Activated CD8-positive, alpha-beta memory T cell treated with anti-CD3 and anti-CD28 coated beads for 48 hours (primary cell): ENCODE data around the gene MARCHF2.
"Not testable (repeated sequence)": the region's sequence is repeated elsewhere in the genome, so short reads cannot be mapped to it uniquely, and the experiment has no call there.

Experiments
- DNase-seq, 3 experiments: peaks; one replicate each; pipeline ENCODE4 v3.0.0-alpha.2; 2020; ENCODE audit warnings: low read depth in 2 of 3, low spot score in 2 of 3

The MARCHF2 gene

DNA sequence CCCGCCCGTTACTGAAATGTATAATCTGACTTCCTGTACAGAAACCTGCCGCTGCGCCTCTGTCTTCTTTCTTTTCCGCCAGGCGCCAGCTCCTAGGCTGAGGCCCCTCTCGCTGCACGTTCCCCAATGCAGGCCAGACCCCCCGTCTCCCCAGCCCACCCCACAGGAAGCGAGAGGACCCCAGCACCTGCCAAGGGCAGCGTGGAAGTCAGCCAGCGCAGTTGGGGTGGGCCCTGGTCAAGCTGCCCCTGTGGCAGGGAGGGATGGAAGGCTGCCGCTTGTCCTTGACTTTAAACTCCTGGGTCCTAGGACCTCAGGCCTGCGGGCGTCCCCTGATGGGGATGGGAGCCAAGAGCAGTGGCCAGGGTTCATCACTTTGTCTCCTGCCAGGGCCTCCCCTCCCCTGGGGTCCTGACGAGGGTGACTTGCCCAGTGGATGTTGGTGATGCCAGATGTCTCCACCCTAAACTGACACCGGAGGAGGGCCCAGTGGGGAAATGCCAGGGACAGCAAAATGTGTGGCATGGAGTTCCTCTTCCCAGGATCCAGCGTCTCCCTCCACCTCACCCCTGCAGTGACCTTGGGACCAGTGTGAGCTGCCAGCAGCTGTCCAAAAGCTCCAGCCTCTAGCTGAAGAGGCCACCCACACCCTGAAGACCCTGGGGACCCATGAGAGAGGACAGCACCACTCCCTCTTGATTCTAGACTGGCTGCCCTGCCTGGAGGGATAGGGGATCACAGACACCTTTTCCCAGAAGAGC is 8.5 kb upstream of the MARCHF2 start:
- DNase-seq, result no peak

DNA sequence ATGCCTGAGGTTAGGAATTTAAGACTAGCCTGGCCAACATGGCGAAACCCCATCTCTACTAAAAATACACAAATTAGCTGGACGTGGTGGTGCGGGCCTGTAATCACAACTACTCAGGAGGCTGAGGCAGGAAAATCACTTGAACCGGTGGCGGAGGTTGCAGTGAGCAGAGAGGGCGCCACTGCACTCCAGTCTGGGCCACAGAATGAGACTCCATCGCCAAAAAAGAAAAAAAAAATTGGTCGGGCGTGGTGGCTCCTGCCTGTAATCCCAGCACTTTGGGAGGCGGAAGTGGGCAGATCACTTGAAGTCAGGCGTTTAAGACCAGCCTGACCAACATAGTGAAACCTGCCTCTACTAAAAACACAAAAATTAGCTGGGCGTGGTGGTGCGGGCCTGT is 2.4 kb upstream of the MARCHF2 start:
- DNase-seq, result not testable (repeated sequence)

DNA sequence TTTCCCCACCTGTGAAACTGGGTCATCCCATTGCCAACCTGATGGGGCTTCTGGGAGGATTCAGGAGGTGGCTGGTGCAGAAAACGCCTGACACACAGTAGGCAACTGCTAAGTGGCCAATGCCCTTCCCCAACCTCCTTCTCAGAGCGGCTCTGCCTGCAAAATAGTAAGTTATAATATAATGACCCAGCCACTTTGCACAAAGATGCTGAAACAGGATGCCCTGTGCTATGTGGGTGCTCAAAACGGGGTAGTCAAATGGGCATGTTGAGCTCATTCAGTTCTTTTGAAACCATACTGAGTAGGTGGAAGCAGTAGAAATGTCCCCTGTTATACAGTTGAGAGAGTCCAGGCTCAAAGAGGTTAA is 507 bp downstream of the MARCHF2 start:
- no peak for DNase-seq

DNA sequence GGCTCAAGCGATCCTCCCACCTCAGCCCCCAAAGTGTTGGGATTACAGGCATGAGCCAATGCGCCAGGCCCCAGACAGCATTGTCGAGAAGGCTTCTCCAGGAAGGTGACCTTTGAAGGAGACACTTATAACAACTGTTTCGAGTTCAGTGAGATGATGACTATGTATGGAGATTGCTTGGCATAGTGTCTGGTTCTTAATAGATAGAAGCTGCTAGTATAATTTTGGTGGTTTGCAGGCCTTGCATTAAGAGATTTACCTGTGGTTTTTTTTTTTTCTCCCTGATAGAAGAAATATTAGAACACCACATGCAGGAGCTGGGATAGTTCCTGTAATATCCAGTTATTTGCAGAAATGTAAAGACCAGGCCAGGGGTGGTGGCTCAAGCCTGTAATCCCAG is 3.7 kb downstream of the MARCHF2 start:
- no peak for DNase-seq

DNA sequence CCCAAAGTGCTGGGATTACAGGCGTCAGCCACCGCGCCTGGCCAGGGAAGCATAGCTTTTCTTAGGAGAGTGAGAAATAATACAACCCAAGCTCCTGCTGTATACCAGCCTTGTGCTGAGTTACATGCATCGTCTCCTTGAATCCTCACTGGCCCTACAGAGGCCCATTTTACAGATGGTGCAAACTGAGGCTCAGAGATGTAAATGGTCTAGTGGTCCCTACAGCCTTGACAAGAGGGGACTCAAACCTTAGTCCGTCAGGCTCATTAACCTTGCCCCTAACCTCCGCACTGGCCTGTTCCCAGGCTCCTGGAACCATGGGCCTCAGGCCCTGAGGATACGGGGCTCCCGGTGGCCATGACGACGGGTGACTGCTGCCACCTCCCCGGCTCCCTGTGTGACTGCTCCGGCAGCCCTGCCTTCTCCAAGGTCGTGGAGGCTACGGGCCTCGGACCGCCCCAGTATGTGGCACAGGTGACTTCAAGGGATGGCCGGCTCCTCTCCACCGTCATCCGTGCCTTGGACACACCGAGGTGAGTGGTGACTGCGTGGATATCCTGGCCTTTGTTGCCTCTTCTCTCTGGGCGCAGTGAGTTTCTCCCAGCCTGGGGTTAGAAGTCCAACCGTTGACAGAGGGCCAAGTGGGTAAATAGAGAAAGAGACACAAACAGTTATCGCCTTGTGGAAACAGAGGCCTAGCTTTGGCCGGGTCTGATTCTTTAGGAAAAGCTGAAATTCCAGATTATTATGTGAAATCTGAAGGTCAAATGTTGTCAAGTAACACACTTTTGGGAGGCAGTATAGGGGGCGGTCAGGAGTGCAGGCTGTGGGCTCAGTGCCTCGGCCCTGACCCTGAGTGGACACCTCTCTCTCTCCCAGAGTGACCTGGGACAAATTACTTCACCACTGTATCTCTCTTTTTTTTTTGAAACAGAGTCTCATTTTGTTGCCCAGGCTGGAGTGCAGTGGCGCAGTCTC is 8.7 kb downstream of the MARCHF2 start:
- no peak for DNase-seq

DNA sequence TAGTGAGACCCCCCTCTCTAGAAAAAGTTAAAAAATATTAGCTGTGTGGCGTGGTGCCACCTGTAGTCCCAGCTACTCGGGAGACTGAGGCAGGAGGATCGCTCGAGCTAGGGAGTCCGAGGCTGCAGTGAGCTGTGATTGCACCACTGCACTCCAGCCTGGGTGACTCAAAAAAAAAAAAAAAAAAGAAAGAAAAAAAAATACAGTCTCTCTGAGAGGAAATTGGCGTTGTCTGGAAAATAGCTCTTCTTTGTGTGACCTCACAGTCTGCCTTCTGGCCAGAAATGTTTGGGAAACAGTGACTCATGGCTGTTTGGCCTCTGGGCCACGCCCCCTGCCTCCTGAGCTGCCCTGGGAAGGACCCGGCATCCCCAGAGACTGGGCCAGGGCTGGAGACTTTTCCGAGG is 10.7 kb downstream of the MARCHF2 start:
- DNase-seq, result no peak

DNA sequence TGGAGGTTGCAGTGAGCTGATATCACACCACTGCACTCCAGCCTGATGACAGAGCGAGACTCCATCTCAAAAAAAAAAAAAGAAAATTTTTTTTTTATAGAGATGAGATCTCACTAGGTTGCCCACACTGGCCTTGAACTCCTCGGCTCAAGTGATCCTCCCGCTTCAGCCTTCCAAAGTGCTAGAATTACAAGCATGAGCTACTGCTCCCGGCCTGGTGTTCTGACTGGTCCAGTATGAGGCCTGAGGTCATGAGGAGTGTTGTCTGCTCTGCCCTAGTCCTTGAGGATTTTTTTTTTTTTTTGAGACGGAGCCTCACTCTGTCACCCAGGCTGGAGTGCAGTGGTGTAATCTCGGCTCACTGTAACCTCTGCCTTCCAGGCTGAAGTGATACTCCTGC is 12.2 kb downstream of the MARCHF2 start:
- not testable (repeated sequence) for DNase-seq

DNA sequence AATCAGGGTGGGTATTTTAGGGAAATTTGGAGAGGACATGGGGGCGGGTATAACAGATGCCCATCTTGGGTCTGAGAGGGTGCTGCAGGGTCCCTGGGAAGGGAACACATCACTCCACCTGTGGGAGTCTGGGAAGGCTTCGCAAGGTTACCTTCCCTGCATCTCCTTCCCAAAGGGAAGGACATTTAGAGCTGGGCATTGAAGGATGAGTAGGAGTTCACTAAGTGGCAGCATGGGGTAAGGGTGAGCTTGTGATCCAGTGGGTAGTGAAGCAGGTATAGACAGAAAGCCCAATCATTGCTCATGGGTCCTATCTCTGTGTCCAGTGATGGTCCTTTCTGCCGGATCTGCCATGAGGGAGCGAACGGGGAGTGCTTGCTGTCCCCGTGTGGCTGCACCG is 13.2 kb downstream of the MARCHF2 start:
- no peak for DNase-seq

DNA sequence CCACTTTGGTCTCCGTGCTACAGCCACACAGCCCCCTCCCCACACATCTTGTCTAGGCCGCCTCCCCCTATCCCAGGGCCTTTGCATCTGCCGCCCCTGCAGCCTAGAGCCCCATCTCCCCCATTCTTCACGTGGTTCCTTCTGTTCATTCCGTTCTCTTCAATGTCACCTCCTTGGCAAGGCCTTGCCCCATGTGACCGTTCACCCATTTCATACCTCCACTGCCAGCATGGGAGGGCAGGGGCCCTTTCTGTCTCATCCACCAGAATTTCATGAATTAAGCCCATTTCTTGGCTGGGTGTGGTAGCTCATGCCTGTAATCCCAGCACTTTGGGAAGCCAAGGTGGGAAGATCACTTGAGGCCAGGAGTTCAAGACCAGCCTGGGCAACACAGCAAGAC is 15.9 kb downstream of the MARCHF2 start:
- no peak for DNase-seq

DNA sequence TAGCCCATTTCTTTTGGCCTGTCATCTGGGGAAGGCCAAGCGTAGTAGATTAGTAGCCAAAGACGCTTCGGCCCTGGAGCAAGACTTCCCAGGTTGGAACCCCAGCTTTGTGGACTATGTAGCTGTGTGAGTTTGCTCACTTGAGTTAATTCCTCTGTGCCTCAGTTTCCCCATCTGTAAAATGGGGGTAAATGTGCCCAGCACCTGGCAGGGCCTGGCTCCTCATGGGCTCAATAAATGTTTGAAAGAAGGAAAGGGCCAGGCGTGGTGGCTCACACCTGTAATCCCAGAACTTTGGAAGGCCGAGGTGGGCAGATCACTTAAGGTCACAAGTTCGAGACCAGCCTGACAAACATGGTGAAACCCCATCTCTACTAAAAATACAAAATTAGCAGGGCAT is 16.7 kb downstream of the MARCHF2 start:
- DNase-seq, result no peak

DNA sequence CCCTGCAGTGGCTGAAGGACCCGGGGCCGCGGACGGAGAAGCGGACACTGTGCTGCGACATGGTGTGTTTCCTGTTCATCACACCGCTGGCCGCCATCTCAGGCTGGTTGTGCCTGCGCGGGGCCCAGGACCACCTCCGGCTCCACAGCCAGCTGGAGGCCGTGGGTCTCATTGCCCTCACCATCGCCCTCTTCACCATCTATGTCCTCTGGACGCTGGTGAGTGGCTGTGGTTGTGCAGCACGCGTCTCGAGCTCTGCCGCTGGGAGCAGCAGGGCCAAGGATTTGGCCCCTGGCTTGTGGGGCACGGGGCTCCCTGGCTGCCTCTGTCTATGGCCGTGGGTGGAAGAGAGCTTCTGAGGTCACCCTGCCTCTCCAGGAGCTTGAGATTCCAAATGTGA is 17.5 kb downstream of the MARCHF2 start:
- DNase-seq, result no peak

DNA sequence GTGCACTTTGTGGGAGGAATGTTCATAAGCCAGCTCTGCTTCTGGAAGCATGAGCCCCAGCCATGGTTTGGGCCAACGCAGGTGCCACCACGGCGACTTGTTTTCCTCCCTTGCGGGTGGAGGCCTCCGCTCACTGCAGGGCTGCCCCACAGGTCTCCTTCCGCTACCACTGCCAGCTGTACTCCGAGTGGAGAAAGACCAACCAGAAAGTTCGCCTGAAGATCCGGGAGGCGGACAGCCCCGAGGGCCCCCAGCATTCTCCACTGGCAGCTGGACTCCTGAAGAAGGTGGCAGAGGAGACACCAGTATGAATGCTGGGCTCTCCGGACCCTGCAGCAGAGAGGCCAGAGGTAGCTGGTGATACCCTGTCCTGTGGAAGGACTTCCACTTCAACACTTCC is 25.1 kb downstream of the MARCHF2 start:
- DNase-seq, result no peak

DNA sequence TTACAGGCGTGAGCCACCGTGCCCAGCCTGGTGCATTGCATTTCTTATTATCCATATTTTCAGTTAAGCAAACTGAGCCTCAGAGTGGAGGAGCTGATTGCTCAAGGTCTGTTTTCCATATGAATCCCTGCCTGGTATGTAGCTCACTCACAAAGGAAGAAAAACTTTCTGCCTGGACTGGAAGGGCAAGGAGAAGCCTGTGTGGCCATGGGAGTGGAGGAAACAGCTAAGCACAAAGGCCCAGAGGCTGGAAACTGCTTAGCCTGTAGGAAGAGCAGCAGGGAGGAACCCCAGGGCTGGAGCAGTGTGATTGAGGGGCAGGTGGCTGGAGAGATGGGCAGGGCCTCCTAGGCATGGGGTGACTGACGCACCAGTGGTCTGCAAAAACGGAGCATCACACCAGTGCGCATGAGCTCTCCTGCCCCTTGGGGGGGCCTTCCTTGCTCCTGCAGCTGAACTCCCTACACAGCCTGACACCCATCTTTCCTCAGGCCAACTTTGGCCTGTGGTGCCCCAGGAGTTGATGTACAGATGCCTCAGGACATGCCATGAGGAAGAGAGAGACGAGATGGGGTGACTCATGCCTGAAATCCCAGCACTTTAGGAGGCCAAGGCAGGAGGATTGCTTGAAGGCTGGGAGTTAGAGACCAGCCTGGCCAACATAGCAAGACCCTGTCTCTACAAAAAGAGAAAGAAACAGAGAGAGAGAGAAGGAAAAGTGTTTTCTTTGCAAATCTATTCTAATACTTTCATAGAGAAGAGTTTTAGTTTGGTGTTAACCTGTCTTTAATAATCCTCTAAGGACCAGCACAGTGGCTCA is 28.8 kb downstream of the MARCHF2 start:
- DNase-seq, result no peak

DNA sequence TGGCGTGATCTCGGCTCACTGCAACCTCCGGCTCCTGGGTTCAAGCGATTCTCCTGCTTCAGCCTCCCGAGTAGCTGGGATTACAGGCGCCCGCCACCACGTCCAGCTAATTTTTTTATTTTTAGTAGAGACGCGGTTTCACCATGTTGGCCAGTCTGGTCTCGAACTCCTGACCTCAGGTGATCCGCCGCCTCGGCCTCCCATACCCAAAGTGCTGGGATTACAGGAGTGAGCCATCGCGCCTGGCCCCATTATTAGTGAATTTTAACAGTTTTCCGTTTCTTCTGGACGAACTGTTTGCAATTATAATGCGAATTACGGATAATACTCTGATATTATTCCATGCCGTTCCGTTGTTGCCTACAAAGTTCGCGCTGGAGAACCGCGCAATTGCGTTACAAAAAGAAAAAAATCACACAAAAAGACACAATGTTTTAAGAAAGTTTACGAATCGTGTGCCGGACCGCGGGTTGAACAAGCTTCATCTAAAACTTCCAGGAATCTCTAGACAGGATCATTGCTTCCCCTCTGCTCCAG is 31.1 kb downstream of the MARCHF2 start:
- not testable (repeated sequence) for DNase-seq

DNA sequence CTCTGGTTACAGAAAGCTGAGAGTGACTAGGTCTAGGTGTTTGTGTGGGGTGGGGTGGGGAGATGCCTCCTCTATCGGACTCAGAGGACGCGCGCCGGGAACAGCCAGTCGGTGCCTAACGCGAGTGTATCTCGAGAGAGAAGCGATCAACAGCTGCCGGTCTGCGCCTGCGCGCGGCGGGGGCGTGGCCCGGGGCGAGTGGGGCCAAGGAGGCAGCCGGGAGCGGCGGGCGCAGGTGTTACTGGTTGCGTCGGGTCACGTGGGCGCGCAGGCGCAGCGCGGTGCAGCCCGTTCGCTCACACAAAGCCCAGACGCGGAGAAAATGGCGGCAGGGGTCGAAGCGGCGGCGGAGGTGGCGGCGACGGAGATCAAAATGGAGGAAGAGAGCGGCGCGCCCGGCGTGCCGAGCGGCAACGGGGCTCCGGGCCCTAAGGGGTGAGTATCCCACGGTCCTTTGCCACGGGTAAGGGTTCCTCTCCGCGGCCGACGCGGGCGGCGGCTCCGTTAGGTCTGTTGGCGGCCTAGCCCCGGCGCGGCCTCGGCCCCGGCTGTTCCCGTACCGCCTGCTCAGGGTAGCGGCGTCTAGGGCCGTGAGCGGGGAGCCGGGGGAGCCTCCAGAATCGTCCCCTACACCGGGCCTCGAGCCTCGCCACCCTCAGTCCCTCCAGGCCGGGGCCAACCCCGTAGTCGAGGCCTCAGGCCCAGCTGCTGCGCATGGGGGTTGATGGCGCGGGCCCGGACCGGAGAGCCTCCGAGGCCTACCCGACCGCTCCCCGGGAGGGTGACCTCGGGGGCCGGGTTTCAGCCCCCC is 31.8 kb downstream of the MARCHF2 start, which contains the start of gene HNRNPM:
TSS of gene HNRNPM (plus strand) at position 299 of the 811 bp plus-strand sequence. CDS start at position 323, 24 bp downstream.
- DNase-seq, result peak; percentile 99 to 100 (median 100)

DNA sequence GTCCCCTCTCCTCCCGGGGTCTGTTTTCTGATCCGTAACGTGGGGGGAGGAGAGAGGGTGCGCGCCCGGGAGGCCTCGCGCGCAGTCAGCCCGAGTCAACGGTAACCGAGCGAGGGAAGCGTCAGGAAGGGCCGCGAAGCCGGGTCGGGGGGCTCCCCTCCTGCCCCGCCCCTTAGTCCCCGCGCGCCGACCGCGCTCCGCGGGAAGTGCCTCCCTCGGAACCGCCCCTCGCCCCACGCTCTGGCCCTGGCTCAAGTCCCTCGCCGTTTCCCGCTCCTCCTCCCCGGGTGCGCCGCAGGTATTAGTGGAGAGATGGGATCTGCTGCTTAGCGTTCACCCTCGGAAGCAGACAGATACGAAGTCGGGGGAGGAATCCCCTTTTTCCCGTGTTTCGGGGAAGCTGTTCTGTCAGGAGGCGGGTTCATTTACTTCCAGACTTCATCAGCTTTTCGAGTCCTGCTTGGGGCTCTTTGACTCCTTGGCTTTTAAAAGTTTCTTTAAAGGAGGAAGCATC is 32.4 kb downstream of the MARCHF2 start:
- DNase-seq, result peak; percentile 16 to 35 (median 23)

DNA sequence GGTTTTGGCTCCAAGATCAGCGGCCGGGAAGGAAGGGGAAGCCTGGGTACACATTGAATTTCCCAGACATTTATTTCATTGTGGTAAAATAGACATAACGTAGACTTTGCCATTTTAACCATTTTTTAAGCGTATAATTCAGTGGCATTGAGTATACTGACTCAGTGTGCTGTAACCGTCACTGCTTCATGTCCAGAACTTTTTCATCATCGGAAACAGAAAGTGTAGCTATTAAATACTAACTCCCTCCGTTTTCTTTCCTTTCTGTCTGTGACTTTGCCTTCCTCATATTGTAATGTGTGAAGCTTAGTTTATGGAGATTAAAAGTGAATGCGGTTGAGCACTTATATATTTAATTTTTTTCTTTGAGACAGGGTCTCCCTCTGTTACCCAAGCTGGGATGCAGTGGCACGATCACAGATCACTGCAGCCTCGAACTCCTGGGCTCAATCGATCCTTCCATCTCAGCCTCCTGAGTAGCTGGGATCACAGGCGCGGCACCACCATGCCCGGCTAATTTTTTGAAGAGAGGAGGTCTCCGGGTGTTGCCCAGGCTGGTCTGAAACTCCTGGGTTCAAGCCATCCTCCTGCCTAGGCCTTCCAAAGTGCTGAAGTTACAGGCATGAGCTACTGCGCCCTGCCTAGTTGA is 33.1 kb downstream of the MARCHF2 start:
- DNase-seq, result no peak

DNA sequence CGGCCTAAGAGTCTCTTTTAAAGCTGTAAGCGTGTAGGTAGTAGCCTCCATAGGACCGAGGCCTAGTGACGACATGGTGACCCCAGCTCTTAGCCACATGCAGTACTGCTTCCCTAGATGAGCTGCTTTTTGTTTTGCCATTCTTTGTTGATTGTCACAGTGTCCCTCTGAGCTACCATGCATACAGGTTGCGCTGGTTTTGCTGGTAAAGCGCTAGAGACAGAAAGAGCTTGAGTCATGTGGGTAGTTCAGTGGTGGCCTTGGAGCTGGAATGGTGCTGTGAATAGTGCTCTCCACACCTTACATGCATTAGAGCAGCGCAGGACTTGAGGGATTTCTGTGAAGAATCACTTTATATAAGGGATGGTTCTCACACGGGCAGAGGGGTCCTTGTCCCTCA is 36.7 kb downstream of the MARCHF2 start:
- DNase-seq, result no peak

DNA sequence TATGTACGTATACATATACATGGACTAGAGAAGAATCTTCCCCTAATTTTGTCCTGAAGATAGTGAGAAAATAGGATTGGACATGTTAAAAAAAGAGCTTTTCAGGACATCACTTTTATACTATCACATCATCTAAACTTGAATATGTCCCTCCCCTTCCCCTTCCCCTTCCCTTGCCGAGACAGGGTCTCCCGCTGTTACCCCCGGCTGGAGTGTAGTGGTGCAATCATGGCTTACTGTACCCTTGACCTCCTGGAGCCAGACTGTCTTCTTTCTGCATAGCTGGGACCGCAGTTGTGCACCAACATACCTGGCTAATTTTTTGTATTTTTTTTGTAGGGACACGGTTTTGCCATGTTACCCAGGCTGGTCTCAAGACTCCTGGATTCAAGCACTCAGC is 38.3 kb downstream of the MARCHF2 start:
- no peak for DNase-seq
